ENCODE measurements around the gene URAD.
A peak's percentile ranks its signal among the peaks of the same experiment; 100 is the strongest.

URAD gene

DNA sequence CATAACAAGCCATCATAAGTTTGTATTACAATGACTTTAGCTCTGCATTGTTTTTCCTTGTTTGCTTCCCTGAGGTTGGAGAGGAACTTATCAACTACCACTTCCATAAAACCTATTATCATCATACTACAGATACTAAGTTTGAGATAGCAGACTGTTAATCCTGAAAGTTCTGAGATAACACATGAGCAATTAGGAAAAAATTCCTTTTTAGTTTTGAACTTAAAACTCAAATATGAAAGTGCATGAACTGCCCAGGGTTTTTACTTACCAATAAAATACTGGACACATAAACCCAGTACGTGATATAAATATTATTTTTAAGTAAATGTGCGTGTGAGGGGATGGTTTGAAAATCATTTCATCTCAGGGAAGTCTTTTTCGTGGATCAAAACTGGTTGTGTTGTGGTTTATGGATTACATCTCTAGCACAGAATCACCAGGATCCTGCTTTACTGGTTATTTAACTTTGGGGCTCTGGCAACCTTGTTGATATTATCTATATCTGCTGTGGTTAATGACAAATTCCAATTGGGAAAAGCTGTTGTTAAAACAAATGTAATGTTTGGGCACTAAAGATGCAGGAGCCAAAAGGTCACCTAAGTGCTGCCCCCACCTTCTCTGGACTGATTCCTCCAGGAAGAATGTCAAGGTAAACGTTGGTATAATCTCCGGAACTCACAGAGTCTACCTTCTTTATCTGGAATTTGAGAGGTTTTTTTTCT is 31.8 kb downstream of the URAD start:
- no peak for DNase-seq (ENCODE audit: low read depth)

DNA sequence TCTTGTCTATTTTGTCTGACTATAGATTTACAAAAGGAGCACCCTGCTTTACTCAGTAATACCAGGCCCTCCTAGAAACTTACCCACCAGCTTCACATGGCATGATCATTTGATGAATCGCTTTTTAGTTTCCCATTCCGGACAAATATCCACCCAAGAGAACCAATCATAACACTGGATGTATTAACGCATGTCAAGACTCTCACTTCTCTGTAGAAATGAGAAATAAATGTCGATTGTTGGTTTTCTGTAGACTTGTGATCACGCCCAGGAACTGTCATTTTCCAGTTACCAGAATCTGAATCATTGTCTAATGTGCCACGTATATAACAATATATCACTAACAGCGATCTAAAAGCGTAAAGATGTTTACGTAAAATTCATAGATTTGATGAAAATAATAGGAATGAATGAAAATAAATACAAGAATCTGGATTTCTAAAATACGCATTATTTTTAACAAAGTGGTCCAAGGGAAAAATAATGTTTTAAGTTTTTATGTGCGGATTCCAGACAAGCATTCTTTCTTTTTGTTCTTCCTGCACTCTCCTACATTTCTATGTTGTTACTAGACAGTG is 33.4 kb downstream of the URAD start:
- DNase-seq (ENCODE audit: low read depth): no peak

DNA sequence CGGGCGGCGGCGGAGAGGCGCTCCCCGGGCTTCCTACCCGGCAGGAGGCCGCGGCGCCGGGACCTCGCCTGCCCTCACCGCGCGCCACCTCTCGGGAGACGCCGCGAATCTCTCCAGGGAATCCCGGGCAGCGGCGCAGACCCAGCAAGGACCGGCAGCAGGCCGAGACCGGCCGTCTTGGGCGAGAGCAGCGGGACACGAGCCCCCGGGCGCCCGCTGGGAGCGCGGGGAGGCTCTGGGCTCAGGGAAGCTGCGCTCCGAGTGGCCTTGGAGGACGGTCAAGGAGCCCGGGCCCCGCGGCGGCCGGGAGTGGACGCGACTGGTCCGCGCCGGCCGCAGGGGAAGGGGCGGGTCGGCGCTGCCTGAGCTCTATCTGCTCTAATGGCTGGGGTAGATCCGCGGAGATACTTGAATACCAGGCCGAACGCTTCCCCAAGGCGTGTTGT is 34.1 kb downstream of the URAD start:
- DNase-seq (ENCODE audit: low read depth): no peak

DNA sequence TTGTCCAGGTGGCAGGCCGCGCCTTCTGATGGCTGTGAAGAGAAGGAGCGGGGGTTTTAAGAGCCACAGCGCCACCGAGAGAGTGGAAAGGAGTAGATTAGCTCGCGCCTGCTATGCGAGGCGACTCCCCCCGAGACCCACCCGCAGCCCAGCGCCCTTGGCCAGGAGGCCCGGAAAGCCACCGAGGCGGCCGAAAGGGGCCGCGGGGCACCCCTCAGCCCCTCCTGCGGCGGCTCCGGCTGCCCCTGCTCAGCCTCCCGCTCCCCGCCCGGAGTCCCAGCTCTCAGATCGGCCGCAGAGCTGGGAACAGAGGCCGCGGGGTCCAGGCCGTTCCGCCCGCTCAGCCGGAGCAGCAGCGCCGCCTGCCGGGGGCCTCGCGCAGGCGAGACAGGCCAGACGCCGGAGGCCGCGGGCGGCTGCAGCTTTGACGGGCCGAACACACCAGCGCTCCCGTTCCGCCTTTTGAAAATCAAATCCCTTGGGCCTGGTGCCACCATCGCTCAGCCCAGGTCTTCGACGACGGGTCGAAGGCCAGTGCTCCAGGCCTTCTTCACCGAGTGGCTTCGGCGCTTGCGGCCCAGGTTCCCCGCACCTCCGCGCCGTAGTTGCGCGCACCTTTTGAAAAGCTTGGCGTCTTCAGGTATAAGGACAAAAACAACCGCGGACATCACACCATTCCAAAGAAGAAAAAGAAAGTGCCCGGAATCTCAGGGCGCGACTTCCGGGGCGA is 34.7 kb downstream of the URAD start:
- DNase-seq (ENCODE audit: low read depth): peak; percentile 64

DNA sequence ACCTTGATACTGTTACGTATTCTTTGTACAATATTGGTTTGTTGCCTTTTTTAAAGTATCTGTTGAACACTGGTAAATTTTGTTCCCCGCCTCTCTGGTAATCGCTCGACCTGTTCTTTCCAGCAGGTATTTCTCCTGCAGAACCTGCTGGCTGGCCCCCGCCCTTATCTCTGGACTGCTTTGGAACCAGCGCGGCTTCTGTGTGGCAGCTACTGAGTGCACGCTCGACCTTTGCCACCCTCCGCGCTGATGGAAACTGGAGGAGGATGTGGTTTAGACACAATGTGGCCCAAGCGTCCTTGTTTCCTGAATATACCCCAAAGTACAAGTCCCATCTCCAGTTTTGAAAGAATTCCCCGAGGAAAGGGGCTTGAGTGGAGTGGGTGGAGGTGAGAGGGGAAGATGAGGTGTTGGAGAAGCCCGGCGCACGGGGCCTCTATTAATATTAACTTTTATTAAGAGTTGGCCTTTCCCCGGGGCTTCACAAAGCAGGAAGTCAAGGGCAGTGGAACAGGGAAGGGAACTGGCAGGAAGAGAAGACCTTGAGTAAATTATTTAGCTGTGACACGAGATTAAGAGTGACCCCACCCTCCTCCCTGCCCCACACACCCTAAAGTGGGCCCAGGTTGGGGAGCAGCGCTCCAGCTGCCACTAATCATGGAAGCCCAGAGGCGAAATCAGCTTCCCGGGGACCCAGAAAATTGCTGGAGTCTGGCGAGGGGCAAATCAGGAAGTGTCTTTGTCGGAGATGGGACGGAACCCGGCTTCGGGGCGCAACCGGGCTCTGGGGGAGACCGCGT is 35.4 kb downstream of the URAD start:
- DNase-seq (ENCODE audit: low read depth): no peak

DNA sequence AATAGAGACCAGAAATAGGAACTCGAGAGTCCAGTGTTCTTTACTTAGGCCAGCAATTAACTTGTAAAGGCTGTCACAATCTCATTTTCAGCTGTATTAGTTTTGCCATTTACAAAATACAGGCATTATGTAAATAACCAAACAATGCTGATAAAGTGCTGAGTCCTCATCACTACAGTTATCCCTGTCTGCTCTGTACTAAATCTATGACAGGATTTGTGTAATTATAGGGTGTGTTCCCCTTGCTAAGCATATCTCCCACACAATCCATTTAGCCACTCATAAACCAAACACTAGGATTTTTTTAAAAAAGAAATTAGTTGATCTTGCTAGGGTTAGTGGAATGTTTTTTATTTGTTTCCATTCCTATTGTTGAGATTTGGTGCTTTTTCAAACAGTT is 45.5 kb downstream of the URAD start:
- no peak for DNase-seq (ENCODE audit: low read depth)

DNA sequence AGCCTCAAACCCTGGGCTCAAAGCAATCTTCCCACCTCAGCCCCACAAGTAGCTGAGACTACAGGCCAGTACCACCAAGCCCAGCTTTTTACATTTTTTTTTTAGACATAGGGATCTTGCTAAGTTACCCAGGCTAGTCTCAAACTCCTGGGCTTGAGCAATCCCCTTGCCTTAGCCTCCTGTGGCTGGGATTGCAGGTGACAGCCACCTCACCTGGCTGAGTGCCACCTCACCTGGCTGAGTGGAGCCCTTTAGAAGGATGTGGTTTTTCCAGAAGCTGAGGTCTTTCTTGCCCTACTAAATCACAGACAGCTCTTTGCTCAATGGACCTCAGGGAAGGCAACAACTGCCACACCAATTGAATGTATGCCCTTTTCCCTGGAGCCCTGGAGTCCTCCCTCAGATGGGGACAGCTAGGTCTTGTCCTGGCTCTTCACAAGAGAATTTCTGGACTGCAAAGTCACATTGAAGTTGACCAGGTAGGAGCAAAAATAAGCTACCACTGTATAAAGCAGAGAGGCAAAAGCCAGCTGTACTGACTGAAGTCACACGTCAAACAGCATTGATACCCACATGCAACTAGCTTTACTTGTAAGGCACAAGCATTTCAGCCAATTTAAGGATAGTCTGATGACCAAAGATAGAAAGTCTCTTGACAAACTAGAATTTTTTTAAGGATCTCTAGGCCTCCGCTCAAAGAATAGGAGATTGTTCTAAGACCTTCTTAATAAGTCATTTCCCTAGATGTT is 54.7 kb downstream of the URAD start:
- DNase-seq (ENCODE audit: low read depth): no peak

DNA sequence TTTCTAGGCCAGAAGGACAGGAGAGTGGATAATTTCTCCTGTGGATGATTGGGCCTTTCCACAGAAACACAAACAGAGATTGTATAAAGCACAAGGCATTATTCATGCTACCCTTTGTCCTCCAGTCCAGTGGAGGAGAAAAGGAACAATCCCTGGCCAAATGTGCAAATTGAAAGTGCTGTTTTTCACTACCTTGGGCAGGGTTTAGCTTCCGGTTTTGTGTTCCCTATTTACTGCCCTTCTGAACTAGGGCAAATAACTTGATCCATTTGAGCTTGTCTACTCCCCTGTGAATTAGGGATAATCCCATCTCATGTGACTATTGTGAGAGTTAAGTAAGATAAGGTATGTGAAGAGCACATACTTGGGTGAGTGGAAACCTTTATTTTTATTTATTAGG is 55.4 kb downstream of the URAD start:
- DNase-seq (ENCODE audit: low read depth): no peak

DNA sequence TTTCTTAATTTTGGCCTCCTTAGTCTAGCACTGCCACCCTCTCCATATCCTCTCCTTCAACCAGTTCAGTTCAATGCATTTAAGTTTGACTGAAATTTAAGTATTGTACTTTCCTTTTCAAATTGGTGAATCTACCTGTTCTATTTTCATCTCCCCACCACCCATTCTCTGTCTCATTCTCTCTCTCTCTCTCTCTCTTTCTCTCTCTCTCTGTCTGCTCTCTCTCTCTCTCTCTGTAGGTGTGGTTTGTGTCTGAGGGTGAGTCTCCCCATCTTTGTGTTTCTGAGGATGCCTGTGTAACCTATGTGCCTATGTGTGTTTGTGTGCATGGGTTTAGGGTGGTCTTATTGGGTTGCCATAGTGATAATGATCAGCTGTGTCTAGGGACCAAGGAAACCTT is 58.6 kb downstream of the URAD start:
- DNase-seq (ENCODE audit: low read depth): no peak

DNA sequence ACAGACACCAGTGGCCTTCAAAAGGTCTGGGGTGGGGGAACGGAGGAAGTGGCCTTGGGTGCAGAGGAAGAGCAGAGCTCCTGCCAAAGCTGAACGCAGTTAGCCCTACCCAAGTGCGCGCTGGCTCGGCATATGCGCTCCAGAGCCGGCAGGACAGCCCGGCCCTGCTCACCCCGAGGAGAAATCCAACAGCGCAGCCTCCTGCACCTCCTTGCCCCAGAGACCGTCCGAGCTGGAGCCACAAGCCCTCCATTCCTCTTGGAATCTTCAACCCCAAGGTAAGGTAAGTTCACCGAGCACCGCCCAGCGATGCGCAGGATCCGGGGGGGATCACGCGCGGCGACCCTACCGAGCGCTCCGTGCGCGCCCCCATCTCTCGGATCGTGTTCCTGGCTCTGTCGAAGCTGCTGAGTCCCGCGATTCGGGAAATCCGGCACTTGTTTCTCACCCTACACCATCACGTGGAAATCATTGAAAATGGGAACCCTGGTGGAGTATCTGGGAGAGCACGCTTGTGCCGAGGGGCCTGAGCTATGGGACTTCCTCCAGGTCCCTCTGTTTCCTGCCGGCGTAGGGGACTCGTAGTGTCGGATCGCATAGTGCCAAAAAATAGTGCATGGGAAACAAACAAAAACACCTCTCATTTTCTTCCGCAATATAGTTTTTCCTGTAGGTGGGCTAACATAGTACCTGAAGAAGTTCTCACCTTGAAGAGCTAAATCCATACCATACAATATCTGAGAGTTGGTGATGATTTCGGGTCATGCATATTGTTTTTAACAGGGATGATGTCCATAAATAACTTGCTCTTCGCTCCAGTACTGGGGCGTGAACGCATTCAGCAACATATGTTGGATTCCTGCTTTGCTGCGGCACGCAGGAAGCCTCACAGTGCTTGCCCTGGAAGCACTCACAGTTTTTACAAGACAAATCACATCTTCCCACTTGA is 59.4 kb downstream of the URAD start:
- DNase-seq (ENCODE audit: low read depth): no peak

DNA sequence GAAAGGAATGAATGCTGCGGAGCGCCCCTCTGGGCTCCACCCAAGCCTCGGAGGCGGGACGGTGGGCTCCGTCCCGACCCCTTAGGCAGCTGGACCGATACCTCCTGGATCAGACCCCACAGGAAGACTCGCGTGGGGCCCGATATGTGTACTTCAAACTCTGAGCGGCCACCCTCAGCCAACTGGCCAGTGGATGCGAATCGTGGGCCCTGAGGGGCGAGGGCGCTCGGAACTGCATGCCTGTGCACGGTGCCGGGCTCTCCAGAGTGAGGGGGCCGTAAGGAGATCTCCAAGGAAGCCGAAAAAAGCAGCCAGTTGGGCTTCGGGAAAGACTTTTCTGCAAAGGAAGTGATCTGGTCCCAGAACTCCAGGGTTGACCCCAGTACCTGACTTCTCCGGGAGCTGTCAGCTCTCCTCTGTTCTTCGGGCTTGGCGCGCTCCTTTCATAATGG is 60.1 kb downstream of the URAD start:
- no peak for DNase-seq (ENCODE audit: low read depth)

Data from activated T-cell treated with anti-CD3 and anti-CD28 coated beads for 24 hours (primary cell).